ENCODE measurements around the gene LSR.

Gene LSR

GRCh38 chr19:35266520-35267352, 17.9 kb downstream of the LSR start:
- no peak for DNase-seq (ENCODE audit: low read depth in 2 of 2)

GRCh38 chr19:35267353-35267817, 18.6 kb downstream of the LSR start:
- peak in 1 of 2 donors; percentile 29 for DNase-seq (ENCODE audit: low read depth in 2 of 2)

GRCh38 chr19:35267818-35268535, 19.2 kb downstream of the LSR start:
- DNase-seq (ENCODE audit: low read depth in 2 of 2), result peak in 1 of 2 donors; percentile 60

- DNase-seq (ENCODE audit: low read depth in 2 of 2), result peak in 1 of 2 donors; percentile 42
Measured at GRCh38 chr19:35268536-35269437, 20.0 kb downstream of the LSR start, which contains the start of gene USF2. Gene USF2 (plus strand): TSS chr19:35268962. CDS start chr19:35269102, 140 bp downstream.

GRCh38 chr19:35269438-35270117, 20.8 kb downstream of the LSR start:
- peak in 1 of 2 donors; percentile 56 for DNase-seq (ENCODE audit: low read depth in 2 of 2)

- DNase-seq (ENCODE audit: low read depth in 2 of 2), result no peak
Measured at GRCh38 chr19:35270381-35270811, 21.6 kb downstream of the LSR start.

- DNase-seq (ENCODE audit: low read depth in 2 of 2), result no peak
Measured at GRCh38 chr19:35271546-35271945, 22.7 kb downstream of the LSR start.

- DNase-seq (ENCODE audit: low read depth in 2 of 2), result no peak
Measured at GRCh38 chr19:35272122-35272719, 23.4 kb downstream of the LSR start.

GRCh38 chr19:35272954-35273649, 24.3 kb downstream of the LSR start:
- no peak for DNase-seq (ENCODE audit: low read depth in 2 of 2)

GRCh38 chr19:35273686-35274259, 25.0 kb downstream of the LSR start:
- no peak for DNase-seq (ENCODE audit: low read depth in 2 of 2)

GRCh38 chr19:35274323-35274722, 25.5 kb downstream of the LSR start:
- DNase-seq (ENCODE audit: low read depth in 2 of 2), result no peak

- no peak for DNase-seq (ENCODE audit: low read depth in 2 of 2)
Measured at GRCh38 chr19:35276706-35277281, 28.0 kb downstream of the LSR start.

- DNase-seq (ENCODE audit: low read depth in 2 of 2), result no peak
Measured at GRCh38 chr19:35278578-35279284, 29.9 kb downstream of the LSR start.

- DNase-seq (ENCODE audit: low read depth in 2 of 2), result no peak
Measured at GRCh38 chr19:35279374-35279773, 30.6 kb downstream of the LSR start.

- no peak for DNase-seq (ENCODE audit: low read depth in 2 of 2)
Measured at GRCh38 chr19:35279985-35280821, 31.4 kb downstream of the LSR start.

- no peak for DNase-seq (ENCODE audit: low read depth in 2 of 2)
Measured at GRCh38 chr19:35281303-35281702, 32.5 kb downstream of the LSR start.

GRCh38 chr19:35284153-35285094, 35.6 kb downstream of the LSR start:
- no peak for DNase-seq (ENCODE audit: low read depth in 2 of 2)
